Measurements from ENCODE around the gene BANP.
A peak's percentile ranks its signal among the peaks of the same experiment; 100 is the strongest.
"Not testable (repeated sequence)": the region's sequence is repeated elsewhere in the genome, so short reads cannot be mapped to it uniquely, and the experiment has no call there.

BANP gene

GRCh38 chr16:88072571-88073001, 121.4 kb downstream of the BANP start:
- Histone ChIP-seq H3K9me3 (ENCODE audit: severe bottlenecking) (no peaks in the 10 kb centered on the region), H3K4me3 (ENCODE audit: severe bottlenecking) (no peak overlapping the region), H3K36me3 (ENCODE audit: low read depth) (no peaks in the 10 kb centered on the region), H3K27me3 (ENCODE audit: insufficient read depth, poor library complexity, severe bottlenecking) (no peaks in the 10 kb centered on the region), H3K27ac (ENCODE audit: poor library complexity, severe bottlenecking) (no peak overlapping the region), H3K4me1 (ENCODE audit: insufficient read depth, poor library complexity, severe bottlenecking) (no peaks in the 10 kb centered on the region)
- peak; percentile 64 for DNase-seq (ENCODE audit: low spot score)
- ATAC-seq (ENCODE audit: low read depth), result no peak
- no peak for TF ChIP-seq CTCF (IDR thresholded peaks at IDR 0.05; ENCODE audit: poor library complexity, severe bottlenecking)

GRCh38 chr16:88073201-88073721, 122.0 kb downstream of the BANP start:
- peak; percentile 67 for DNase-seq (ENCODE audit: low spot score)
- no peak for ATAC-seq (ENCODE audit: low read depth)
- Histone ChIP-seq H3K9me3 (ENCODE audit: severe bottlenecking) (no peaks in the 10 kb centered on the region), H3K4me1 (ENCODE audit: insufficient read depth, poor library complexity, severe bottlenecking) (no peaks in the 10 kb centered on the region), H3K36me3 (ENCODE audit: low read depth) (no peaks in the 10 kb centered on the region), H3K27ac (ENCODE audit: poor library complexity, severe bottlenecking) (no peak overlapping the region), H3K27me3 (ENCODE audit: insufficient read depth, poor library complexity, severe bottlenecking) (no peaks in the 10 kb centered on the region), H3K4me3 (ENCODE audit: severe bottlenecking) (no peak overlapping the region)
- no peak for TF ChIP-seq CTCF (IDR thresholded peaks at IDR 0.05; ENCODE audit: poor library complexity, severe bottlenecking)

- Histone ChIP-seq H3K36me3 (ENCODE audit: low read depth) (no peaks in the 10 kb centered on the region), H3K4me3 (ENCODE audit: severe bottlenecking) (no peak overlapping the region), H3K27me3 (ENCODE audit: insufficient read depth, poor library complexity, severe bottlenecking) (no peaks in the 10 kb centered on the region), H3K27ac (ENCODE audit: poor library complexity, severe bottlenecking) (no peak overlapping the region), H3K4me1 (ENCODE audit: insufficient read depth, poor library complexity, severe bottlenecking) (no peaks in the 10 kb centered on the region), H3K9me3 (ENCODE audit: severe bottlenecking) (no peaks in the 10 kb centered on the region)
- TF ChIP-seq CTCF (IDR thresholded peaks at IDR 0.05; ENCODE audit: poor library complexity, severe bottlenecking), result no peak
- no peak for DNase-seq (ENCODE audit: low spot score)
- ATAC-seq (ENCODE audit: low read depth), result no peak
Measured at GRCh38 chr16:88074041-88074440, 122.8 kb downstream of the BANP start.

GRCh38 chr16:88076211-88076931, 125.1 kb downstream of the BANP start:
- H3K4me3 ChIP-seq (ENCODE audit: severe bottlenecking), result no peak overlapping the region
- TF ChIP-seq CTCF (IDR thresholded peaks at IDR 0.05; ENCODE audit: poor library complexity, severe bottlenecking), result no peak
- peak; percentile 66 for DNase-seq (ENCODE audit: low spot score)
- no peaks in the 10 kb centered on the region for H3K36me3 ChIP-seq (ENCODE audit: low read depth)
- no peaks in the 10 kb centered on the region for H3K27me3 ChIP-seq (ENCODE audit: insufficient read depth, poor library complexity, severe bottlenecking)
- H3K9me3 ChIP-seq (ENCODE audit: severe bottlenecking), result no peaks in the 10 kb centered on the region
- H3K4me1 ChIP-seq (ENCODE audit: insufficient read depth, poor library complexity, severe bottlenecking), result no peaks in the 10 kb centered on the region
- H3K27ac ChIP-seq (ENCODE audit: poor library complexity, severe bottlenecking), result no peak overlapping the region
- ATAC-seq (ENCODE audit: low read depth), result no peak

- not testable (repeated sequence) for H3K4me3 ChIP-seq (ENCODE audit: severe bottlenecking); DNase-seq (ENCODE audit: low spot score); H3K27me3 ChIP-seq (ENCODE audit: insufficient read depth, poor library complexity, severe bottlenecking); H3K27ac ChIP-seq (ENCODE audit: poor library complexity, severe bottlenecking); ATAC-seq (ENCODE audit: low read depth); H3K9me3 ChIP-seq (ENCODE audit: severe bottlenecking); H3K36me3 ChIP-seq (ENCODE audit: low read depth); H3K4me1 ChIP-seq (ENCODE audit: insufficient read depth, poor library complexity, severe bottlenecking)
Measured at GRCh38 chr16:88076932-88077320, 125.7 kb downstream of the BANP start.

Measured in RWPE2 (cell line).